NCI-H82 treated with DMSO at 0.1 percent for 48 hours (cell line): Measurements from ENCODE around the gene NCKAP5.

ENCODE experiments used
- DNase-seq: peaks from one replicate; lab custom pipeline; 2025; ENCODE audit not compliant: unreplicated experiment; lab: John Stamatoyannopoulos, UW

The NCKAP5 gene

DNA sequence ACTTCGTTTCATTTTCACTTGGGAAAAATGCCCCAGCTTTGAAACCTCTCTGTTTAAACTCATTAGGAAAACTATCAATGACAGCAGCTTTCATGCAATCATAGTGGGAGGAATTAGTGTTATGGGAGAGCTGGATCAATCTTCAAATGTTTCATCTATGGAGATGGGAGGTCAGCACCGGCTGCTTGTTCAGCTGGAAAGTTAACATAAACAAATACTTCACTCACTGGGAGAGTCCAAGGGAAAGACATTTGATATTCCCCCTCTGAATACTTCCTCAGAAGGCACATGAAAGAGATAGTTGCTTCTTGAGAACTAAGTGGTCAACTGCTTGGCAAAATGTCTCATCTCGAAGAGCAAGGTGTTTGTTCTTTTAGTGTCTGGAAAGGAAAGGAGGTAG is 905.5 kb downstream of the NCKAP5 start:
- no peak for DNase-seq

- no peak for DNase-seq
Observed at GRCh38 chr2:132659331-132659730, 908.9 kb downstream of the NCKAP5 start.

GRCh38 chr2:132656266-132656975 is 911.8 kb downstream of the NCKAP5 start:
- no peak for DNase-seq

- no peak for DNase-seq
Observed at GRCh38 chr2:132654968-132655367, 913.3 kb downstream of the NCKAP5 start.

DNA sequence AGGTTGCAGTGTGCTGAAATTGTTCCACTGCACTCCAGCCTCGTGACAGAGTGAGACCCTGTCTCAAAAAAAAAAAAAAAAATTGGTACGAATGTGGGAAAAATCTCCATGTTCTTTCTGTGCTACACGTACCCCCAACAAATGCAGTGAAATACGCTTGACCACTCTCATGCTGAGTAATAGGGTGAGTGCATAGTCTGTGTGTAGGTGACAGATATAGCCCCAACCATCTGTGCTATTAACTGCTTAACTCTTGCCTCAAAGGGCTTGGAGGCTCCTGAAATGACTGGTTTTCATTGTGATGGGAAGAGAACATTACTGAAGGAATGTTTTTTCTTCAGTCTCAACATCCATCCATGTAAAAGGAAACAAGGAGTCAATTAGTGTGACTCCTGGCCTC is 913.9 kb downstream of the NCKAP5 start:
- peak; percentile 19 for DNase-seq

GRCh38 chr2:132652474-132652873 is 915.8 kb downstream of the NCKAP5 start:
- DNase-seq, result peak; percentile 95

- DNase-seq, result no peak
Observed at GRCh38 chr2:132651115-132652045, 916.9 kb downstream of the NCKAP5 start.

GRCh38 chr2:132646540-132647108 is 921.6 kb downstream of the NCKAP5 start:
- no peak for DNase-seq

DNA sequence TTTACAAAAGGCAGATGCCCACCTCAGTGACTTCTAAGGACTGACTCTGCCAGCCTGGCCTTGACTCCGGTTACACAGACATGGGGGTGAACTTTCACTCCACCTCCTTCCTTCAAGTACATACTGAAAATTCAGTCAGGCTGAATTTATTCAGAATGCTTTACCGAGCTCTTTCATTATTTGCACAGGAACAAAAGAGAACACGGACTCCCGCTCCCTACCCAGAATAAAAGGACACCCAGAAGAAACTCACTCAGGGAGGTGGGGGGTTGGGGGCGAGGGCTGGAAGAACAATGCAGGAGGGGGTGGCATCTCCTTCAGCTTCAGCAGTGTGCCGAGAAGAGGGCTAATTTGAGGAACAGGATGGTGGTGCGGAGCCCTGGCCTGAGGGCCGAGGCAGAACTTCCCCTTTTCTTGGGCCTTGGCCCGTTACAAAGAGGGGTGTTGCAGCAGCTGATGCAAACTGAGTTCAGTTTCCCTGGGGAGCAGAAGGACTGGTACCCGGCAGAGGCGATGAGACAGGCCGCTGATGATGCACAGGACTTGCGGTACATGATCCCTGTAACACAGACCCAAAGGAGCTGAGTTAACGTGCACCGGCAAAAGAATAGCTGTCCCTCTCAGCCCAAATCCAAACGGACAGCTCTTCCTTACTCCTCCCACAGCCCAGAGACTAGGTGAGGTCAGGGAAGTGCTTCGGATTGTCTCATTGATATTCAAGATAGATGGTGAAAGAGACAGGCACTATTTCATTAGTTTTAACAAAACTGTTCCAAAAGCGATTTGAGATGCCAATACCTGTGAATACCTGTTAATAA is 922.3 kb downstream of the NCKAP5 start:
- DNase-seq, result no peak

GRCh38 chr2:132645176-132645575 is 923.1 kb downstream of the NCKAP5 start:
- DNase-seq, result no peak

- DNase-seq, result no peak
Observed at GRCh38 chr2:132642415-132642814, 925.8 kb downstream of the NCKAP5 start.

GRCh38 chr2:132641819-132642218 is 926.4 kb downstream of the NCKAP5 start:
- no peak for DNase-seq

DNA sequence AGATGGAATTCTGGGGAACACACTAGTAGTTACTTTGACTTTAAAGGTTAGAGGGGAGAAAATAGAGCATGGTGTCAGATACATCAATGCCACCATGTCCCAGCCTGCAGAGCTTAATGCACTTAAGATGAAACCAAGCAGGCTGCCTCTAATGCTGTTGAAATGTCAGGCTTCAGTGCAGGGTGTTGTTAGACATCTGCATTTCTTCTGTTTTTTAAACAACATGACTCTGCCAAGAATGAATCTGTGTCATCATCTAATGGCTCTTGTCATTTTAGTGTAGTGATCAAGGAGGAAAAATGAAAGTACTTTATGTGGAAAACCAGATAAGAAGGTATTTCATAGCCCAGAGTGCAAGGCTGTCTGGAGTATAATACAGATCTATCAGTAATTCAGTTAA is 928.1 kb downstream of the NCKAP5 start:
- no peak for DNase-seq

GRCh38 chr2:132638313-132639040 is 929.8 kb downstream of the NCKAP5 start:
- no peak for DNase-seq

GRCh38 chr2:132636346-132636745 is 931.9 kb downstream of the NCKAP5 start:
- no peak for DNase-seq

DNA sequence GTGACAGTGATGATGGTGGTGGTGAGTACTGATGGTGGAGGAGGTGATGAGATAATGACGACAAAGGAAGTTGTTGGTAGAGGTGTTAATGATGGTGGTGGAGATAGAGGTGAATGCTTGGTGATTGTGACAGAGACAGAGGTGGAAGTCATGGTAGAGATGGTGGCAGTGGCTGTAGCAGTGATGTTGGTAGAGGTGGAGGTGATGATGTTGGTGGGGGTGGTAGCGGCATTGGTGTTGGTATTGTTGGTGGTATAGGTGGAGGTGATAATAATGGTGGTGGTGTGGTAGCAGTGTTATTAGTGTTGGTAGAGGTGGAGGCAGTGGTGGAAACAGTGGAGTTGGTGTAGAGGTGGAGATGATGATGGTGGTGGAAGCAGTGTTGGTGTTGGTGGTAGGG is 934.6 kb downstream of the NCKAP5 start:
- DNase-seq, result no peak

GRCh38 chr2:132632000-132632649 is 936.1 kb downstream of the NCKAP5 start:
- DNase-seq, result no peak

GRCh38 chr2:132627536-132627935 is 940.7 kb downstream of the NCKAP5 start:
- no peak for DNase-seq

- no peak for DNase-seq
Observed at GRCh38 chr2:132623096-132623839, 945.0 kb downstream of the NCKAP5 start.
